AG08395 (cell line): ENCODE results near the gene SP140.
"Not testable (repeated sequence)": the region's sequence is repeated elsewhere in the genome, so short reads cannot be mapped to it uniquely, and the experiment has no call there.

Source experiments
- DNase-seq: peaks from one replicate; pipeline ENCODE4 v3.0.0; 2012; ENCODE audit warnings: mixed read lengths, low spot score

Gene SP140

GRCh38 chr2:230289311-230289710, 63.8 kb downstream of the SP140 start:
- not testable (repeated sequence) for DNase-seq

- DNase-seq = no peak
These were observed 69.7 kb downstream of the SP140 start for GRCh38 chr2:230295192-230295591.

GRCh38 chr2:230296917-230297316, 71.4 kb downstream of the SP140 start:
- no peak for DNase-seq

GRCh38 chr2:230299618-230300017, 74.1 kb downstream of the SP140 start:
- DNase-seq = no peak

- no peak for DNase-seq
These were observed 80.1 kb downstream of the SP140 start for GRCh38 chr2:230305416-230306275.

- DNase-seq = no peak
These were observed 80.9 kb downstream of the SP140 start for GRCh38 chr2:230306474-230306873.

- no peak for DNase-seq
These were observed 81.9 kb downstream of the SP140 start for GRCh38 chr2:230307485-230307884.

GRCh38 chr2:230308402-230309000, 83.0 kb downstream of the SP140 start:
- DNase-seq = no peak

GRCh38 chr2:230310792-230311191, 85.3 kb downstream of the SP140 start:
- DNase-seq = not testable (repeated sequence)

- DNase-seq = not testable (repeated sequence)
These were observed 86.1 kb downstream of the SP140 start for GRCh38 chr2:230311634-230312033.

- DNase-seq = peak; percentile 52
These were observed 87.1 kb downstream of the SP140 start for GRCh38 chr2:230312638-230313037.

- DNase-seq = no peak
These were observed 91.8 kb downstream of the SP140 start for GRCh38 chr2:230317366-230317765.

- no peak for DNase-seq
These were observed 92.9 kb downstream of the SP140 start for GRCh38 chr2:230318190-230319121.

- DNase-seq = no peak
These were observed 93.8 kb downstream of the SP140 start for GRCh38 chr2:230319211-230319862.

- DNase-seq = no peak
These were observed 95.5 kb downstream of the SP140 start for GRCh38 chr2:230321031-230321430.

- DNase-seq = no peak
These were observed 97.2 kb downstream of the SP140 start for GRCh38 chr2:230322561-230323384.

GRCh38 chr2:230323385-230324106, 98.0 kb downstream of the SP140 start:
- no peak for DNase-seq

- DNase-seq = no peak
These were observed 99.0 kb downstream of the SP140 start for GRCh38 chr2:230324503-230324902.

GRCh38 chr2:230325316-230326243, 100.0 kb downstream of the SP140 start:
- DNase-seq = no peak
